ENCODE data around the gene RUNX2.
A peak's percentile ranks its signal among the peaks of the same experiment; 100 is the strongest.

Gene RUNX2

GRCh38 chr6:45630801-45631200 lies 302.7 kb downstream of the RUNX2 start:
- POLR2A ChIA-PET: no interaction called here

GRCh38 chr6:45631396-45631795 lies 303.3 kb downstream of the RUNX2 start:
- Histone ChIP-seq H3K36me3 (ENCODE audit: control insufficient read depth in 2 of 2, insufficient read depth in 1 of 2, low read length in 2 of 2) (no peaks in the 10 kb centered on the region), H3K4me3 (ENCODE audit: low read depth, low read length) (no peak overlapping the region), H3K9me3 (ENCODE audit: control insufficient read depth, insufficient read depth, low read depth, low read length) (no peaks in the 10 kb centered on the region), H3K4me1 (ENCODE audit: control insufficient read depth, insufficient read depth, low read length) (no peaks in the 10 kb centered on the region), H3K27ac (ENCODE audit: extremely low read depth, low read depth, low read length) (no peak overlapping the region)
- no peak for TF ChIP-seq ZBTB7A (tag by site-specific recombination; IDR thresholded peaks at IDR 0.05; ENCODE audit: low read depth)
- TF ChIP-seq ZNF624 (tag by site-specific recombination; IDR thresholded peaks at IDR 0.05): no peak
- TF ChIP-seq ZNF660 (tag by site-specific recombination; IDR thresholded peaks at IDR 0.05): no peak
- TF ChIP-seq REPIN1 (tag by site-specific recombination; IDR thresholded peaks at IDR 0.05; ENCODE audit: low read depth): no peak
- no peak for TF ChIP-seq SP7 (tag by site-specific recombination; IDR thresholded peaks at IDR 0.05)
- no peak for TF ChIP-seq SETDB1 (IDR thresholded peaks at IDR 0.05; ENCODE audit: insufficient read length, low read length)
- no peak for TF ChIP-seq EGR2 (tag by site-specific recombination; IDR thresholded peaks at IDR 0.05; ENCODE audit: low read depth)
- no peak for TF ChIP-seq HIC1 (tag by site-specific recombination; IDR thresholded peaks at IDR 0.05)
- no peak for TF ChIP-seq FEZF1 (tag by site-specific recombination; IDR thresholded peaks at IDR 0.05)
- ChIA-PET CTCF (interaction anchor here (0.6 to 1.2 kb wide), 4 partner anchors 45 to 978 kb away, joined by 3 to 4 read pairs (median 4); no protein-coding TSS in a partner anchor), POLR2A (no interaction called here)

More at GRCh38 chr6:45630801-45631200, 302.7 kb downstream of the RUNX2 start:
- CTCF ChIA-PET: interaction anchor here (0.6 to 1.2 kb wide), 3 partner anchors 46 to 977 kb away, joined by 3 to 4 read pairs (median 4); no protein-coding TSS in a partner anchor
- 0 out of 2 replicates have a peak, but pooled peaks have one; percentile 10 for TF ChIP-seq PRDM1 (tag by site-specific recombination; IDR thresholded peaks at IDR 0.05)
- TF ChIP-seq, protein P1, sequence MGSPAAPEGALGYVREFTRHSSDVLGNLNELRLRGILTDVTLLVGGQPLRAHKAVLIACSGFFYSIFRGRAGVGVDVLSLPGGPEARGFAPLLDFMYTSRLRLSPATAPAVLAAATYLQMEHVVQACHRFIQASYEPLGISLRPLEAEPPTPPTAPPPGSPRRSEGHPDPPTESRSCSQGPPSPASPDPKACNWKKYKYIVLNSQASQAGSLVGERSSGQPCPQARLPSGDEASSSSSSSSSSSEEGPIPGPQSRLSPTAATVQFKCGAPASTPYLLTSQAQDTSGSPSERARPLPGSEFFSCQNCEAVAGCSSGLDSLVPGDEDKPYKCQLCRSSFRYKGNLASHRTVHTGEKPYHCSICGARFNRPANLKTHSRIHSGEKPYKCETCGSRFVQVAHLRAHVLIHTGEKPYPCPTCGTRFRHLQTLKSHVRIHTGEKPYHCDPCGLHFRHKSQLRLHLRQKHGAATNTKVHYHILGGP (tag by site-specific recombination; IDR thresholded peaks at IDR 0.05): no peak
- Histone ChIP-seq H3K9me3 (ENCODE audit: control insufficient read depth, insufficient read depth, low read depth, low read length) (no peaks in the 10 kb centered on the region), H3K36me3 (ENCODE audit: control insufficient read depth in 2 of 2, insufficient read depth in 1 of 2, low read length in 2 of 2) (no peaks in the 10 kb centered on the region), H3K27ac (ENCODE audit: extremely low read depth, low read depth, low read length) (no peak overlapping the region), H3K4me3 (ENCODE audit: low read depth, low read length) (no peak overlapping the region), H3K4me1 (ENCODE audit: control insufficient read depth, insufficient read depth, low read length) (no peaks in the 10 kb centered on the region)

DNA sequence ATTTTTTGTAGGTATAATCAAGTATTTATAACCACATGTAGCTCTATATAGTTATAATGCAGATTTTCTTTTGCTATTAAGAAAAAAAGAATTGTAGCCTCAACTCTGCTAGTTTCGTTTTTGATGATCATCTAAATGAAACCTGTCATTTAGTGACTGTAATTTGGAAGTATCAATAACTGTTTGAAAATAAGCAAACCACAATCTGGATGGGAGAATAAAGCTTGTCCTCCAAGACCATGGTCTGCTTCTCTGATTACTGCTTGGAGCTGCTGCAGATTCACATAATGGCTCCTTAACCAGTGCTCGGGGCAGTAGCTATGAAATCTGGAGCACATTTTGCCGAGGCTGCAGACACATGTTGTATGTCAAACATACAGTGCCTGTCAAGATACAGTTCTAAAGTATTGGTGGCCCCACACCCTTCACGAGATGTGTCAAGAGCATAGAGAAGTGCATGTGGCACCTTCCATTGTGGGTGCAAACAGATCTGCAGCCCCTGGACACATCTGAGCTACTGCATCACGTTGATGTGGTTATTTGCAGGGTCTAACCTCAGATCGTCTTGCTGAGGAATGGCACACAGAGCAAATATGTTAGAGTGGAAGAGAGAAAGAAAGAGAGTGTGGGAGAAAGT lies 305.3 kb downstream of the RUNX2 start:
- H3K4me3 ChIP-seq (ENCODE audit: low read depth, low read length): no peak overlapping the region
- H3K27ac ChIP-seq (ENCODE audit: extremely low read depth, low read depth, low read length): no peak overlapping the region
- ChIA-PET CTCF (interaction anchor here (0.6 to 1.2 kb wide), 4 partner anchors 28 to 1003 kb away, joined by 3 to 5 read pairs (median 3); no protein-coding TSS in a partner anchor), POLR2A (no interaction called here)
- TF ChIP-seq ZNF146 (tag by site-specific recombination; IDR thresholded peaks at IDR 0.05) (no peak), ZNF114 (tag by site-specific recombination; IDR thresholded peaks at IDR 0.05) (no peak), SP7 (tag by site-specific recombination; IDR thresholded peaks at IDR 0.05) (no peak), SCRT2 (tag by site-specific recombination; IDR thresholded peaks at IDR 0.05) (no peak), ZNF2 (tag by site-specific recombination; IDR thresholded peaks at IDR 0.05) (no peak), ZNF157 (tag by site-specific recombination; IDR thresholded peaks at IDR 0.05) (no peak)
- TF ChIP-seq, protein P2, sequence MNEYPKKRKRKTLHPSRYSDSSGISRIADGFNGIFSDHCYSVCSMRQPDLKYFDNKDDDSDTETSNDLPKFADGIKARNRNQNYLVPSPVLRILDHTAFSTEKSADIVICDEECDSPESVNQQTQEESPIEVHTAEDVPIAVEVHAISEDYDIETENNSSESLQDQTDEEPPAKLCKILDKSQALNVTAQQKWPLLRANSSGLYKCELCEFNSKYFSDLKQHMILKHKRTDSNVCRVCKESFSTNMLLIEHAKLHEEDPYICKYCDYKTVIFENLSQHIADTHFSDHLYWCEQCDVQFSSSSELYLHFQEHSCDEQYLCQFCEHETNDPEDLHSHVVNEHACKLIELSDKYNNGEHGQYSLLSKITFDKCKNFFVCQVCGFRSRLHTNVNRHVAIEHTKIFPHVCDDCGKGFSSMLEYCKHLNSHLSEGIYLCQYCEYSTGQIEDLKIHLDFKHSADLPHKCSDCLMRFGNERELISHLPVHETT (tag by site-specific recombination; IDR thresholded peaks at IDR 0.05): no peak
- TF ChIP-seq, protein P3, sequence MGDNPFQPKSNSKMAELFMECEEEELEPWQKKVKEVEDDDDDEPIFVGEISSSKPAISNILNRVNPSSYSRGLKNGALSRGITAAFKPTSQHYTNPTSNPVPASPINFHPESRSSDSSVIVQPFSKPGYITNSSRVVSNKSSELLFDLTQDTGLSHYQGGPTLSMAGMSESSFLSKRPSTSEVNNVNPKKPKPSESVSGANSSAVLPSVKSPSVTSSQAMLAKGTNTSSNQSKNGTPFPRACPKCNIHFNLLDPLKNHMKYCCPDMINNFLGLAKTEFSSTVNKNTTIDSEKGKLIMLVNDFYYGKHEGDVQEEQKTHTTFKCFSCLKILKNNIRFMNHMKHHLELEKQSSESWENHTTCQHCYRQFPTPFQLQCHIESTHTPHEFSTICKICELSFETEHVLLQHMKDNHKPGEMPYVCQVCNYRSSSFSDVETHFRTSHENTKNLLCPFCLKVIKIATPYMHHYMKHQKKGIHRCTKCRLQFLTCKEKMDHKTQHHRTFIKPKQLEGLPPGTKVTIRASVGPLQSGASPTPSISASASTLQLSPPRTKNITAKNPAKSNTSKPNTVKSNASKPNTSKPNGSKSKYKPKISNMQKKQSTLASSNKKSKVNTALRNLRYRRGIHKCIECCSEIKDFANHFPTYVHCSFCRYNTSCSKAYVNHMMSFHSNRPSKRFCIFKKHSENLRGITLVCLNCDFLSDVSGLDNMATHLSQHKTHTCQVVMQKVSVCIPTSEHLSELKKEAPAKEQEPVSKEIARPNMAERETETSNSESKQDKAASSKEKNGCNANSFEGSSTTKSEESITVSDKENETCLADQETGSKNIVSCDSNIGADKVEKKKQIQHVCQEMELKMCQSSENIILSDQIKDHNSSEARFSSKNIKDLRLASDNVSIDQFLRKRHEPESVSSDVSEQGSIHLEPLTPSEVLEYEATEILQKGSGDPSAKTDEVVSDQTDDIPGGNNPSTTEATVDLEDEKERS (tag by site-specific recombination; IDR thresholded peaks at IDR 0.05): no peak
- no peaks in the 10 kb centered on the region for H3K36me3 ChIP-seq (ENCODE audit: control insufficient read depth in 2 of 2, insufficient read depth in 1 of 2, low read length in 2 of 2)
- no peaks in the 10 kb centered on the region for H3K4me1 ChIP-seq (ENCODE audit: control insufficient read depth, insufficient read depth, low read length)
- no peaks in the 10 kb centered on the region for H3K9me3 ChIP-seq (ENCODE audit: control insufficient read depth, insufficient read depth, low read depth, low read length)
